Suprapubic skin (tissue), 4 donors: ENCODE results near the gene RPN2. TPM values are rescaled to one million over a fixed set of nuclear protein-coding genes. Genes with fewer than 3 reads are reported as not detected.

Source experiments
- DNase-seq, 2 donors: peaks; one replicate each; pipeline ENCODE4 v3.0.0-alpha.2; 2019; ENCODE audit warnings: low spot score in 2 of 2
- H3K27ac ChIP-seq: fragments of 200-600 bp; sonication (generic); one replicate; pipeline ENCODE4 v1.5.1; 2019
- H3K27me3 ChIP-seq: fragments of 200-600 bp; sonication (generic); one replicate; pipeline ENCODE4 v1.5.1; 2019
- H3K36me3 ChIP-seq: fragments of 200-600 bp; sonication (generic); one replicate; pipeline ENCODE4 v1.5.1; 2019
- H3K4me1 ChIP-seq: fragments of 200-600 bp; sonication (generic); one replicate; pipeline ENCODE4 v1.5.1; 2019
- H3K4me3 ChIP-seq: fragments of 200-600 bp; sonication (generic); one replicate; pipeline ENCODE4 v1.5.1; 2019; ENCODE audit warnings: mild to moderate bottlenecking
- H3K9me3 ChIP-seq: fragments of 200-600 bp; sonication (generic); one replicate; pipeline ENCODE4 v1.5.1; 2019
- EP300 ChIP-seq: sonication (generic); formaldehyde crosslinking; IDR thresholded peaks from one replicate; pipeline ENCODE4 v1.6.1; 2017; ENCODE audit warnings: antibody characterized with exemption
- POLR2A ChIP-seq, 2 donors: fragments of 450-650 bp; IDR thresholded peaks; one replicate each; pipeline ENCODE4 v1.6.1; 2017; ENCODE audit warnings: antibody characterized with exemption in 2 of 2, mild to moderate bottlenecking in 2 of 2, moderate library complexity in 2 of 2
- POLR2AphosphoS5 ChIP-seq, 3 donors: sonication (generic); formaldehyde crosslinking; IDR thresholded peaks; one replicate each; pipeline ENCODE4 v1.6.1; 2017; ENCODE audit warnings: antibody characterized with exemption in 3 of 3
- WGBS: methylation state at CpG from one replicate; pipeline ENCODE4 v1.1.5; 2018; 5-methylcytosine and 5-hydroxymethylcytosine counted together
- total RNA-seq, 4 donors: library from RNA; depleted of rRNA; stranded (reverse); fragments of >200 nt; gene quantifications; one replicate each; pipeline ENCODE4 v1.1.0, GENCODE V29; 2016
- TF ChIP-seq, protein P1 (sequence below), 2 donors: fragments of 200-600 bp in 1 of 2; fragments of 450-650 bp in 1 of 2; sonication (generic) in 1 of 2; IDR thresholded peaks; one replicate each; pipeline ENCODE4 v1.5.1; 2016 to 2019; ENCODE audit warnings: antibody characterized with exemption in 2 of 2, mild to moderate bottlenecking in 1 of 2, moderate library complexity in 1 of 2

RPN2 gene
- total RNA-seq, 4 donors from 2014 or later: 71.9 to 138 (median 132) TPM

DNA sequence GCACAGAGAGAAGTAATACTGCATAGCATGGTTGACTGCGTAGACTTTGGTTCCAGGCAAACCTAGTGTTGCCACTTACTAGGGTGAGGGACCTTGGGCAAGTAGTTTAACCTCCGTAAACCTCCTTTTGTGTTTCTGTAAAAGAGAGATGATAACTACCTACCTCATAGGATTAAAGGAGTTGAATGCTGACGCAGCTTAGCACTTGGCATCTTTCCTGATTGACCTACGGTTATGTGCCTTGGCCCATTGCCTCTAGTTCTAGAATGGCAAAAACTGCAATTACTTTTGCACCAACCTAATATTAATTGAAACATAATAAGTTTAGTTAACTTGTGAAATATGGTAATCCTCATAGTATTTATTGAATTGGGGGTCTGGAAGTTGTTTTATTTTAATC, 63.4 kb downstream of the RPN2 start:
- H3K27ac ChIP-seq: no peak overlapping the region
- peaks cover 6% of the 10 kb centered on the region for H3K4me1 ChIP-seq
- no peak for TF ChIP-seq POLR2A (IDR thresholded peaks at IDR 0.05)
- TF ChIP-seq, protein P1, sequence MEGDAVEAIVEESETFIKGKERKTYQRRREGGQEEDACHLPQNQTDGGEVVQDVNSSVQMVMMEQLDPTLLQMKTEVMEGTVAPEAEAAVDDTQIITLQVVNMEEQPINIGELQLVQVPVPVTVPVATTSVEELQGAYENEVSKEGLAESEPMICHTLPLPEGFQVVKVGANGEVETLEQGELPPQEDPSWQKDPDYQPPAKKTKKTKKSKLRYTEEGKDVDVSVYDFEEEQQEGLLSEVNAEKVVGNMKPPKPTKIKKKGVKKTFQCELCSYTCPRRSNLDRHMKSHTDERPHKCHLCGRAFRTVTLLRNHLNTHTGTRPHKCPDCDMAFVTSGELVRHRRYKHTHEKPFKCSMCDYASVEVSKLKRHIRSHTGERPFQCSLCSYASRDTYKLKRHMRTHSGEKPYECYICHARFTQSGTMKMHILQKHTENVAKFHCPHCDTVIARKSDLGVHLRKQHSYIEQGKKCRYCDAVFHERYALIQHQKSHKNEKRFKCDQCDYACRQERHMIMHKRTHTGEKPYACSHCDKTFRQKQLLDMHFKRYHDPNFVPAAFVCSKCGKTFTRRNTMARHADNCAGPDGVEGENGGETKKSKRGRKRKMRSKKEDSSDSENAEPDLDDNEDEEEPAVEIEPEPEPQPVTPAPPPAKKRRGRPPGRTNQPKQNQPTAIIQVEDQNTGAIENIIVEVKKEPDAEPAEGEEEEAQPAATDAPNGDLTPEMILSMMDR (IDR thresholded peaks at IDR 0.05): no peak
- DNase-seq: no peak
- WGBS: 85% methylated on average over 4 of the region's 4 CpGs
- no peak overlapping the region for H3K4me3 ChIP-seq
- H3K27me3 ChIP-seq: no peaks in the 10 kb centered on the region
- H3K9me3 ChIP-seq: no peaks in the 10 kb centered on the region
- H3K36me3 ChIP-seq: peaks cover 64% of the 10 kb centered on the region

DNA sequence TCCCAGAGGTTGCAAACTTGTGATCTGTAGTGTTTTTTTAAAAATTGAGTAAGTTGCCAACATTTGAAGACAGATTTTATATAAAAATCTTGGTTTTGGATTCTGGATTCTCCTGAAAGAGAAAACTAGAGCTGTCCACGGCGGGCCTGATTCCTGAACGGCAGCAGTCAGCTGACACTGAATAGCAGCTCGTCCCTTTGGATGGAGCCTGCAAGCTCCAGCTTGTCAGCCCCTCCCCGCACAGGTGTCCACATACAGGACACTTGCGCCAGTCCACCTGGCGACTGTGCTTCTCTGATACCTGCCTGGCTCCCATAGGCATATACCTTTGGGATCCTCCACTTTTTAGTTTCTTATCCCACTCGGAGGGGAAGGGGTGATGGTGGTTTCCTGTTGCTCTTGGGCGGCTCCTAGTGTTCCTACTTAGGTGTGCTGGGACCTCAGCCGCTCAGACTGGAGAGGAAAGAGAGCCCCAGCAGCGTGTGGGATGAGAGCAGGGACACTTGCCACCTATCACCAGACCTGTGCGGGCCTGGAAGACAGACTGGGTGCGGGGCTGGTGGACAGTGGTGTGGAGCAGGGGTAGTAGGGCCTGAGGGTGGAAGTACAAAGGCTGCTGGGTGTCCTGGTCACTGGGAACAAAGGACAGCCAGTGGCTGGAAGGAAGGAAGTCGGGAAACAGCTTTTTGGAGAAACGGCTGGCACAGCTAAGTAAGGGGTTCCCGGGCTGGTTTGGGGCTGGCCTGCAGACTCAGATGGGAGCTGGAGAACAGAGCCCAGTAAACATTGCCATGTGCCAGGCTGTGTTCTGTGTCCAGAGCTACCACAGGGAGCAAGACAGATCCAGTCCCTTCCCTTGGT, 64.2 kb downstream of the RPN2 start:
- H3K9me3 ChIP-seq: no peaks in the 10 kb centered on the region
- peaks cover 56% of the 10 kb centered on the region for H3K36me3 ChIP-seq
- DNase-seq: peak in 1 of 2 donors; percentile 62
- WGBS: 84% methylated on average over 15 of the region's 16 CpGs
- TF ChIP-seq POLR2AphosphoS5 (IDR thresholded peaks at IDR 0.05) (no peak), POLR2A (IDR thresholded peaks at IDR 0.05) (no peak), EP300 (no peak)
- TF ChIP-seq, protein P1 (IDR thresholded peaks at IDR 0.05): no peak
- no peak overlapping the region for H3K27ac ChIP-seq
- H3K4me1 ChIP-seq: peaks cover 6% of the 10 kb centered on the region
- no peaks in the 10 kb centered on the region for H3K27me3 ChIP-seq
- no peak overlapping the region for H3K4me3 ChIP-seq

DNA sequence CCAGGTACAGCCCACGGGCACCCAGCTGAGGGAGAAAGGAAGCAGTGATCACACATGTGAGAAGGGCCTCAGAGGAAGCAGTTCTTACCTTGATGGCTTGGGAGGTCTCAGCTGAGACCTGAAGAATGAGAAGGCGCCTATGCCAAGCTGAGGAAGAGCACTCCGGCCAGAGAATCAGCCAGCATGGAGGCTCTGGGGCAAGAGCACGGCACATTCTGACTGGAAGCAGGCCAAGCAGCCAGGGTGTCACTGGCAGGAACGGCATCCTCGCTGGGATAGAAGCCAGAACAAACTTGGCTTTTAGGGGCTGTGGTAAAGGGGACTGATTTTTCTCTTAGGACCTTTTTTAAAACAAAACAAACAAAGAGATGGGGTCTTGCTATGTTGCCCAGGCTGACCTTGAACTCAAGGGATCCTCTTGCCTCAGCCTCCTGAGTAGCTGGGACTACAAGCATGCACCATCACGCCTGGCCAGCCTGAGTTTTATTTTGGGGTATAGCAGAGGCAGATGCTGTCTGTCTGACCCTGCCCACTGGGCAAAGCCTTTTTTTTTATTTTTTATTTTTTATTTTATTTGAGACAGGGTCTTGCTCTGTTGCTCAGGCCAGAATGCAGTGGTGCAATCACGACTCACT, 64.9 kb downstream of the RPN2 start:
- no peak for DNase-seq
- 49% methylated on average over 8 of the region's 8 CpGs for WGBS
- H3K4me3 ChIP-seq: no peak overlapping the region
- no peaks in the 10 kb centered on the region for H3K9me3 ChIP-seq
- no peaks in the 10 kb centered on the region for H3K27me3 ChIP-seq
- no peak for TF ChIP-seq POLR2AphosphoS5 (IDR thresholded peaks at IDR 0.05)
- TF ChIP-seq EP300: no peak
- TF ChIP-seq, protein P1 (IDR thresholded peaks at IDR 0.05): no peak
- no peak for TF ChIP-seq POLR2A (IDR thresholded peaks at IDR 0.05)
- H3K4me1 ChIP-seq: peaks cover 6% of the 10 kb centered on the region
- H3K27ac ChIP-seq: no peak overlapping the region
- H3K36me3 ChIP-seq: peaks cover 49% of the 10 kb centered on the region

DNA sequence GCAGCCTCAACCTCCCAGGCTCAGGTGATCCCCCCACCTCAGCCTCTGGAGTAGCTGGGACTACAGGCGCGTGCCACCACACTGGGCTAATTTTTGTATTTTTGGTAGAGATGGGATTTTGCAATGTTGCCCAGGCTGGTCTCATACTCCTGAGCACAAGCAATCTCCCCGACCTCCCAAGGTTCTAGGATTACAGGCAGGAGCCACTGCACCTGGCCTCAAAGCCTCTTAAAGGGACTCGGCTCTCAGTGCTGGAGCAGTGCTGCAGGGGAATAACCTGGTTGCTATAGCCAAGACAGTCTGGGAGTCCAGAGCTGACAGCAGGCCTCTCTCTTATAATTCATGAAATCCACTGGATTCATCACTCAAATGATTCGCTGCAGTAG, 65.4 kb downstream of the RPN2 start:
- Histone ChIP-seq H3K4me1 (peaks cover 6% of the 10 kb centered on the region), H3K9me3 (no peaks in the 10 kb centered on the region), H3K27ac (no peak overlapping the region), H3K4me3 (no peak overlapping the region), H3K27me3 (no peaks in the 10 kb centered on the region), H3K36me3 (peaks cover 46% of the 10 kb centered on the region)
- DNase-seq: no peak
- TF ChIP-seq EP300: no peak
- no peak for TF ChIP-seq POLR2A (IDR thresholded peaks at IDR 0.05)
- TF ChIP-seq, protein P1 (IDR thresholded peaks at IDR 0.05): no peak
- TF ChIP-seq POLR2AphosphoS5 (IDR thresholded peaks at IDR 0.05): no peak
- 76% methylated on average over 4 of the region's 5 CpGs for WGBS
